Measurements from ENCODE around the gene FZD2. TPM values are rescaled to one million over a fixed set of nuclear protein-coding genes. Genes with fewer than 3 reads are reported as not detected.

The FZD2 gene
- total and polyA plus RNA-seq, 9 of the 15 experiments (the other 6 are each of a cell fraction or from before 2014, with no cell fraction given): 0.03 to 4.5 (median 1.1) TPM; not detected in 1

GRCh38 chr17:44556832-44557606 is at the start of gene FZD2 (continued):
- TF ChIP-seq ZNF830 (CRISPR knock-in tag; IDR thresholded peaks at IDR 0.05) (no peak), ELF1 (tag; IDR thresholded peaks at IDR 0.05) (no peak), PCBP1 (IDR thresholded peaks at IDR 0.05; ENCODE audit: low read depth, low read length, poor library complexity, severe bottlenecking) (peak; percentile 61), E2F5 (CRISPR knock-in tag; IDR thresholded peaks at IDR 0.05) (no peak), EWSR1 (IDR thresholded peaks at IDR 0.05; ENCODE audit: borderline replicate concordance, low read depth, partially characterized antibody) (no peak), SMAD1 (IDR thresholded peaks at IDR 0.05; ENCODE audit: low read depth, low read length, partially characterized antibody) (no peak), COPS2 (conservative IDR thresholded peaks at IDR 0.05) (no peak), ZNF583 (CRISPR knock-in tag; IDR thresholded peaks at IDR 0.05) (no peak), ZNF165 (CRISPR knock-in tag; IDR thresholded peaks at IDR 0.05; ENCODE audit: borderline replicate concordance) (no peak), ZNF561 (CRISPR knock-in tag; conservative IDR thresholded peaks at IDR 0.05) (no peak), NR2F6 (CRISPR knock-in tag; IDR thresholded peaks at IDR 0.05) (no peak), SFPQ (IDR thresholded peaks at IDR 0.05; ENCODE audit: low read depth, low read length) (no peak), ZNF589 (CRISPR knock-in tag; IDR thresholded peaks at IDR 0.05; ENCODE audit: low read depth) (0 out of 2 replicates have a peak, but pooled peaks have one; percentile 16), TEAD2 (tag; IDR thresholded peaks at IDR 0.05) (no peak), HSF4 (CRISPR knock-in tag; IDR thresholded peaks at IDR 0.05; ENCODE audit: borderline replicate concordance) (no peak), GMEB1 (CRISPR knock-in tag; IDR thresholded peaks at IDR 0.05) (no peak), SETDB1 (IDR thresholded peaks at IDR 0.05; ENCODE audit: low read length) (no peak)
- TF ChIP-seq, protein P1, sequence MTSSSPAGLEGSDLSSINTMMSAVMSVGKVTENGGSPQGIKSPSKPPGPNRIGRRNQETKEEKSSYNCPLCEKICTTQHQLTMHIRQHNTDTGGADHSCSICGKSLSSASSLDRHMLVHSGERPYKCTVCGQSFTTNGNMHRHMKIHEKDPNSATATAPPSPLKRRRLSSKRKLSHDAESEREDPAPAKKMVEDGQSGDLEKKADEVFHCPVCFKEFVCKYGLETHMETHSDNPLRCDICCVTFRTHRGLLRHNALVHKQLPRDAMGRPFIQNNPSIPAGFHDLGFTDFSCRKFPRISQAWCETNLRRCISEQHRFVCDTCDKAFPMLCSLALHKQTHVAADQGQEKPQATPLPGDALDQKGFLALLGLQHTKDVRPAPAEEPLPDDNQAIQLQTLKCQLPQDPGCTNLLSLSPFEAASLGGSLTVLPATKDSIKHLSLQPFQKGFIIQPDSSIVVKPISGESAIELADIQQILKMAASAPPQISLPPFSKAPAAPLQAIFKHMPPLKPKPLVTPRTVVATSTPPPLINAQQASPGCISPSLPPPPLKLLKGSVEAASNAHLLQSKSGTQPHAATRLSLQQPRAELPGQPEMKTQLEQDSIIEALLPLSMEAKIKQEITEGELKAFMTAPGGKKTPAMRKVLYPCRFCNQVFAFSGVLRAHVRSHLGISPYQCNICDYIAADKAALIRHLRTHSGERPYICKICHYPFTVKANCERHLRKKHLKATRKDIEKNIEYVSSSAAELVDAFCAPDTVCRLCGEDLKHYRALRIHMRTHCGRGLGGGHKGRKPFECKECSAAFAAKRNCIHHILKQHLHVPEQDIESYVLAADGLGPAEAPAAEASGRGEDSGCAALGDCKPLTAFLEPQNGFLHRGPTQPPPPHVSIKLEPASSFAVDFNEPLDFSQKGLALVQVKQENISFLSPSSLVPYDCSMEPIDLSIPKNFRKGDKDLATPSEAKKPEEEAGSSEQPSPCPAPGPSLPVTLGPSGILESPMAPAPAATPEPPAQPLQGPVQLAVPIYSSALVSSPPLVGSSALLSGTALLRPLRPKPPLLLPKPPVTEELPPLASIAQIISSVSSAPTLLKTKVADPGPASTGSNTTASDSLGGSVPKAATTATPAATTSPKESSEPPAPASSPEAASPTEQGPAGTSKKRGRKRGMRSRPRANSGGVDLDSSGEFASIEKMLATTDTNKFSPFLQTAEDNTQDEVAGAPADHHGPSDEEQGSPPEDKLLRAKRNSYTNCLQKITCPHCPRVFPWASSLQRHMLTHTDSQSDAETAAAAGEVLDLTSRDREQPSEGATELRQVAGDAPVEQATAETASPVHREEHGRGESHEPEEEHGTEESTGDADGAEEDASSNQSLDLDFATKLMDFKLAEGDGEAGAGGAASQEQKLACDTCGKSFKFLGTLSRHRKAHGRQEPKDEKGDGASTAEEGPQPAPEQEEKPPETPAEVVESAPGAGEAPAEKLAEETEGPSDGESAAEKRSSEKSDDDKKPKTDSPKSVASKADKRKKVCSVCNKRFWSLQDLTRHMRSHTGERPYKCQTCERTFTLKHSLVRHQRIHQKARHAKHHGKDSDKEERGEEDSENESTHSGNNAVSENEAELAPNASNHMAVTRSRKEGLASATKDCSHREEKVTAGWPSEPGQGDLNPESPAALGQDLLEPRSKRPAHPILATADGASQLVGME (CRISPR knock-in tag; IDR thresholded peaks at IDR 0.05): no peak

Data from K562 (cell line).